Keratinocyte (primary cell): ENCODE measurements around the gene SHROOM4. TPM values are rescaled to one million over a fixed set of nuclear protein-coding genes. Genes with fewer than 3 reads are reported as not detected.

ENCODE experiments used
- DNase-seq: peaks from one replicate; pipeline ENCODE4 v3.0.0-alpha.2; 2011; ENCODE audit warnings: low read depth, missing footprints, low spot score
- FAIRE-seq: peaks from 2 replicates; lab custom pipeline; 2011; peaks lifted over from hg19 to GRCh38; lab: Jason Lieb, UNC
- H2AFZ ChIP-seq: 2 replicates; pipeline ENCODE4 v1.6.0; 2012; ENCODE audit warnings: low read length, control low read depth, inconsistent platforms; ENCODE audit not compliant: control insufficient read depth
- H3K27ac ChIP-seq: 2 replicates; pipeline ENCODE4 v1.5.1; 2011; ENCODE audit warnings: low read length; ENCODE audit not compliant: control insufficient read depth, insufficient read depth
- H3K27me3 ChIP-seq: 3 replicates; pipeline ENCODE4 v1.6.0; 2011; ENCODE audit warnings: low read length; ENCODE audit not compliant: control insufficient read depth, insufficient read depth; ENCODE audit errors: extremely low read depth
- H3K36me3 ChIP-seq, 2 experiments: 2 replicates in 1 of 2; 3 replicates in 1 of 2; pipeline ENCODE4 v1.5.1; 2011; ENCODE audit warnings: low read length in 2 of 2, mild to moderate bottlenecking in 1 of 2; ENCODE audit not compliant: control insufficient read depth in 2 of 2, insufficient read depth in 2 of 2; ENCODE audit errors: extremely low read depth in 1 of 2
- H3K4me1 ChIP-seq: 3 replicates; pipeline ENCODE4 v1.5.1; 2011; ENCODE audit warnings: low read length; ENCODE audit not compliant: control insufficient read depth, insufficient read depth; ENCODE audit errors: extremely low read depth
- H3K4me2 ChIP-seq: 3 replicates; pipeline ENCODE4 v1.6.0; 2011; ENCODE audit warnings: low read depth, low read length; ENCODE audit not compliant: control insufficient read depth, insufficient read depth; ENCODE audit errors: extremely low read depth
- H3K4me3 ChIP-seq, 3 experiments: fragments of 200-600 bp in 1 of 3; sonication (generic) in 1 of 3; 2 replicates in 2 of 3; 3 replicates in 1 of 3; pipeline ENCODE4 v1.5.1; 2011 to 2016; ENCODE audit warnings: low read length in 3 of 3, mild to moderate bottlenecking in 3 of 3, control low read depth in 2 of 3, inconsistent platforms in 1 of 3, low read depth in 1 of 3, mixed read lengths in 1 of 3, mixed run types in 1 of 3, moderate library complexity in 1 of 3; ENCODE audit not compliant: control insufficient read depth in 2 of 3, insufficient read depth in 2 of 3; ENCODE audit errors: extremely low read depth in 1 of 3
- H3K79me2 ChIP-seq: 2 replicates; pipeline ENCODE4 v1.6.0; 2012; ENCODE audit warnings: low read length; ENCODE audit not compliant: control insufficient read depth, insufficient read depth
- H3K9ac ChIP-seq: 3 replicates; pipeline ENCODE4 v1.6.0; 2011; ENCODE audit warnings: low read length; ENCODE audit not compliant: control insufficient read depth, insufficient read depth; ENCODE audit errors: extremely low read depth
- H3K9me1 ChIP-seq: 3 replicates; pipeline ENCODE4 v1.6.0; 2011; ENCODE audit warnings: low read length; ENCODE audit not compliant: control insufficient read depth, insufficient read depth; ENCODE audit errors: extremely low read depth
- H3K9me3 ChIP-seq: 2 replicates; pipeline ENCODE4 v1.5.1; 2012; ENCODE audit warnings: low read depth, low read length; ENCODE audit not compliant: control insufficient read depth
- H4K20me1 ChIP-seq: 3 replicates; pipeline ENCODE4 v1.6.0; 2011; ENCODE audit warnings: low read length; ENCODE audit not compliant: control insufficient read depth, insufficient read depth; ENCODE audit errors: extremely low read depth
- CTCF ChIP-seq, 3 experiments: IDR thresholded peaks in 1 of 3; conservative IDR thresholded peaks in 1 of 3; optimal IDR thresholded peaks in 1 of 3; 2 replicates in 2 of 3; 3 replicates in 1 of 3; pipeline versions ENCODE3 to v1.5.1; 2011; ENCODE audit warnings: low read length in 3 of 3, mild to moderate bottlenecking in 3 of 3, moderate library complexity in 2 of 3, control low read depth in 1 of 3, inconsistent platforms in 1 of 3; ENCODE audit not compliant: insufficient read depth in 2 of 3; ENCODE audit errors: extremely low read depth in 1 of 3
- EZH2 ChIP-seq: IDR thresholded peaks from one replicate; pipeline ENCODE4 v1.6.1; 2012; ENCODE audit warnings: inconsistent platforms, mild to moderate bottlenecking, low read length, moderate library complexity
- dilution Hi-C: fragments of 300-500 bp; cut with MboI; formaldehyde crosslinking; loops from one replicate; pipeline ENCODE4 v1.7.0; 2020; ENCODE audit warnings: low sequenced_read_pairs; ENCODE audit not compliant: extremely low pct_ligation_motif_present
- polyA plus RNA-seq, 5 experiments: library from polyadenylated mRNA; depleted of rRNA in 3 of 5; stranded (reverse) in 3 of 5; stranded (forward) in 1 of 5; unstranded in 1 of 5; fragments of >200 nt; gene quantifications; 1 replicate in 1 of 5; 2 replicates in 3 of 5; 3 replicates in 1 of 5; pipeline versions ENCODE4 v1.2.1 to v1.2.3, GENCODE V29; 2011 to 2012; ENCODE audit warnings: missing spikeins in 2 of 5, low read depth in 1 of 5, low replicate concordance in 1 of 5

The SHROOM4 gene
- polyA plus RNA-seq, 1 donor (not counting 4 experiments of a cell fraction or from before 2014, with no cell fraction given), result 0.50 TPM

GRCh38 chrX:50581405-50581804 is 232.6 kb downstream of the SHROOM4 start:
- Histone ChIP-seq H3K36me3 (no peaks in the 10 kb centered on the region), H2AFZ (no peak overlapping the region), H3K4me2 (no peak overlapping the region), H3K27ac (no peak overlapping the region), H3K79me2 (no peaks in the 10 kb centered on the region), H3K27me3 (no peaks in the 10 kb centered on the region), H4K20me1 (no peaks in the 10 kb centered on the region), H3K4me3 (no peak overlapping the region), H3K9ac (no peak overlapping the region), H3K9me3 (no peaks in the 10 kb centered on the region), H3K4me1 (no peaks in the 10 kb centered on the region), H3K9me1 (no peaks in the 10 kb centered on the region)
- no peak for TF ChIP-seq CTCF (optimal IDR thresholded peaks at IDR 0.05 in 1 of 3, IDR thresholded peaks at IDR 0.05 in 1 of 3, conservative IDR thresholded peaks at IDR 0.05 in 1 of 3; ENCODE audit: extremely low read depth in 1 of 3, insufficient read depth in 2 of 3, low read length in 3 of 3)
- TF ChIP-seq EZH2, result no peak
- dilution Hi-C loops, result no loop called here
- DNase-seq (no peak), FAIRE-seq (no peak)

GRCh38 chrX:50579955-50580354 is 234.0 kb downstream of the SHROOM4 start:
- Histone ChIP-seq H3K4me1 (no peaks in the 10 kb centered on the region), H3K36me3 (no peaks in the 10 kb centered on the region), H3K27me3 (peaks cover 3% of the 10 kb centered on the region), H3K9me1 (no peaks in the 10 kb centered on the region), H3K4me2 (no peak overlapping the region), H3K27ac (no peak overlapping the region), H3K9ac (no peak overlapping the region), H3K9me3 (no peaks in the 10 kb centered on the region), H2AFZ (no peak overlapping the region), H3K79me2 (no peaks in the 10 kb centered on the region), H3K4me3 (no peak overlapping the region), H4K20me1 (no peaks in the 10 kb centered on the region)
- TF ChIP-seq CTCF (optimal IDR thresholded peaks at IDR 0.05 in 1 of 3, IDR thresholded peaks at IDR 0.05 in 1 of 3, conservative IDR thresholded peaks at IDR 0.05 in 1 of 3; ENCODE audit: extremely low read depth in 1 of 3, insufficient read depth in 2 of 3, low read length in 3 of 3) (peak; percentile 52 to 61 (median 53)), EZH2 (no peak)
- dilution Hi-C loops, result no loop called here
- DNase-seq, result peak; percentile 7
- peak; percentile 73 for FAIRE-seq
